ENCODE data around the gene DYNLT2.
"Not testable (repeated sequence)": the region's sequence is repeated elsewhere in the genome, so short reads cannot be mapped to it uniquely, and the experiment has no call there.

DYNLT2 gene

DNA sequence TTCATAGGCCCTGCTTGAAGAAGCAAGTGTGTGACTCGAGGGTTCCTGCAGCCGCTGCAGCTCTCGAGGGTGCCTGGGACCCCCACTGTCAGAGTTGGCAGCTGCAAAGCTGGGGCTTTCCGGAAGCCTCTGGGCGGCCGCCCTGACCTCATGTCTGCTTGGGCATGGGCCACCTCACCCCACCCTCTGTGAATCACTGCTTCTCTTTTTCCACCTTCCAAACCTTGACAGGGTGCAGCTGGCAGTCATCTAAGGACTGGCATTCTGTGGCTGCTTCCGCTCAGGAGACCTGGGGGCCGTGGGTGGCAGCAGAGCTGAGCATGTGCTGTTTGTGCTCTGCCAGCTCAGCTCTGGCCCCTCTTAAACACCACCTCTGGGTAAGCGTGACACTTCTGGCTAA is 32.0 kb upstream of the DYNLT2 start:
- no peak for DNase-seq

DNA sequence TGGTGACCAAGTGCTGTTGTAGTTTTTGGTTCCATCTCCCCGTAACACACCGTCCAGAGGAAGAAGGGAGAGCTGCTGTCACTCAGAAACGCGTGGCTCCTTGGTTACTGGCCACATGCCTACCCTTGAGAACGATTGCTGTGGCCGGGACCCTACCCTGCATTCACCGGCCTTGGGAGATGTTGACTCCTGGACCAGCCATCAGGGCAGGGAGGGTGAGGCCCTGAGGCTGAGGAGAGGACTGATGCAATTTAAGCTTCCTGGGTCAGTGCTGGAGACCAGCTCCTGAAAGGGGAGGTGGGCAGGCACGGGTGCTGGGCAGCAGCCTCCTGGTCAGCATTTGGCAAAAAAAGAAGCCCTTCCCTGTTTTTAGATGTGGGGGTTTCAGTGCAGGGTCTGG is 31.6 kb upstream of the DYNLT2 start:
- no peak for DNase-seq

DNA sequence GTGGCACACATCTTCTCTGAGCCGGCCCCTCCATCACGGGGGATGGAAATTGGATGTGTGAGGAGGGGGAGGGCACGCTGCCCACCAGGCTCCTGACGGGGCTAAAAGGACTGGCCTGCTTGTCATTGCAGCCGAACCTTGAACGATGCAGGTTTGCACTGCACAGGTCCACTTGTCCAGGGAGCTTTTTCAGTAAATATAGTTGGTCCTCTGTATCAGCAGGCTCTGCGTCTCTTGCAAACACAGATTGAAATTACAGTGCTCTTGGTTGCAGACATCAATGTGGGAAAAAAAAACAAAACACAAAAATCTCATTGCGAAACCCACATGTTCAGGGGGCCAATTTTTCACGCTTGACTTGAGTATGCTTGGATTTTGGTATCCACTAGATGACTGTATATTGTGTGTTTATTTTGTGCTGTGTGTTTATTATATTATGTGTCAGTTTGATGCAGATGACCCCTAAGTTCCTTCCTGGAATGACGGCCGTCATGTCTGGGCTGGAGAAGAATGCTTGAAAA is 29.3 kb upstream of the DYNLT2 start:
- no peak for DNase-seq

DNA sequence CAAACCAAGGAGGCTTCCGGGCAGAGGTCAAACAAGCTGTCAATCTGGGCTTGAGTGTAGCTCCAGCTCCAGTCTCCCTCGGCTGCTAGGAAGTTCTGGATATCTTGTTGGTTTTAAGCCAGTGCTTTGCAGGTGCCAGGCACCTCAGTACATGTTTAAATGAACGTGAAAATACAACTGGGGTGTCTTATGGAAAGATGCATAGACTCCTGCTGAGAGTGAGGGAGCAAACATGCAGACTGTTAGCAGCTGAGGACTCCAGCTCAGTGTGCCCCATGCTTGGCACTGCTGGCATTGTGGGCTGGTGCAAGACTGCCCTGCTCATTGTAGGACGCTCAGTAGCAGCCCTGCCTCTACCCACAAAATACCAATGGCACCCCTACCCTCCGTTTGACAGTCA is 28.5 kb upstream of the DYNLT2 start:
- no peak for DNase-seq

DNA sequence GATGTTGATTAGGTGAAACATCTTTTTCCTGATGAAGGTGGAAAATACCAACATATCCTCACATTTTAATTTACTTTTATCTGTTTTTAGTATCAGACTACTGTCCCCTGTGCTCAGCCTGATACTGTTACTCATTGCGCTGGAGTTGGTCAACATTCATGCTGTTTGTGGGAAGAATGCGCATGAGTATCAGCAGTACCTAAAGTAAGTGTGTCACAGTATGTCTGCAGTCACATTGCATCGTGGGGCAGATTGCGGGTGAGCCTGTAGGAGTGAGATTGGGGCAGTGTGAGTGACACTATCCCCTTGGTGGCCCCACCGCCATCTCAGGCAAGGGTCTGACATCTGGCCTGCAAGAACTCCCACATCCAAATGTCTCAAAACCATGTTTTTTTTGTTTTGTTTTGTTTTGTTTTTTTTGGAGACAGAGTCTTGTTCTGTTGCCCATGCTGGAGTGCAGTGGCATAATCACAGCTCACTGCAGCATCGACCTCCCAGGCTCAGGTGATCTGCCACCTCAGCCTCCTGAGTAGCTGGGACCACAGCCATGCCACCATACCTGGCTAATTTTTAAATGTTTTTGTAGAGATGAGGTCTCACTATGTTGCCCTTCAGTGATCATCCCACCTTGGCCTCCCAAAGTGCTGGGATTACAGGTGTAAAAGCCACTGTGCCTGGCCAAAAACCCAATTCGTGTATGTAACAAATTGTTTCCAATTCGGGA is 27.9 kb upstream of the DYNLT2 start:
- no peak for DNase-seq

DNA sequence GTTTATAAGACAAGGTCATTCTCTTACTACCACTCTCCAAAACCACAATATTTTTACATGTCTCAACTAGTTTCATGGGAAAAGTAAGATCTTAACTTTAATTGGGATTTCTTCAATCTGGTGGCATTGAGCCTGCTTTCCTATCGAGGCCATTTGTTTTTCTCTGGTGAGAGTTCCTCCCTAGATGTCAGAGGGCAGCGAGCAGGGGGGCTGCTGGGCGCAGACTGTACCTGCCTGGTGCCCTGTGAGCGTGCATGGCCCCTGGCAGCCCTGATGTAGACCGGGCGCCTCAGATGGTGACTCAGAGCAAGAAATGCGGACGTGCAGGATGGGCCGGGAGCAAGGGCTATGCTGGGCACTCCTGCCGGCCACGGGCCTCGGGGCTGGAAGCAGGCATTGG is 27.3 kb upstream of the DYNLT2 start:
- no peak for DNase-seq

DNA sequence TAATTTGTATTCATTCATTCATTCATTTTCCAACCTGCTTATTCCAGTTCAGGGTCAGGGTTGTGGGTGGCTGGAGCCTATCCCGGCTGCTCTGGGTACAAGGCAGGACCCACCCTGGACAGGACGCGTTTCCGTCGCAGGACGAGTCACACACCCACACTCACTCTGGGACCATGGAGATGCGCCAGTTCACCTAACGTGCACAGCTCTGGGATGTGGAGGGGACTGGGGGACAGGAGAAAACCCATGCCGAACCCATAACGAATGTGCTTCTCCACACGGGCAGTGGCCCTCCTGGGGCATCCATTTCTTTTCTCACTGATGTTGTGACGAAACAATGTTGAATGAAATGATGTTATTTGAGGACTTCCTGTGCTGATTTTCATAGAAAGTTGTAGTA is 26.5 kb upstream of the DYNLT2 start:
- DNase-seq: no peak

DNA sequence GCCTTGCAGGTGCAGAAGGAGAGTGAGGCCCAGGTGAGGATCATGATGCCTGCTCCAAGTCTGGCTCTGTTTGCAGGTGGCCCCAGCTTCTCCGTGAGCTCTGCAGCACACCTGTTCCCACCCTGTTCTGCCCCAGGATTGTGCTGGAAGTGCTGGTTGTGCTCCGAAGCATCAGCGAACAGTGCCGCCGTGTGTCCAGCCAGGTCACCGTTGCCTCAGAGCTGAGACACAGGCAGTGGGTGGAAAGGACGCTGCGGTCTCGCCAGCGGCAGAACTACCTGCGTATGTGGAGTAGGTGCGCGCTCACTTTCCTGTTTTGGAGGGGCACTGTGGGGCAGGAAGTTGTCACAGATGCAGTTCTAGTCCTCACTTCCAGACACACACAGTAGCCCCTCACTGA is 25.0 kb upstream of the DYNLT2 start:
- no peak for DNase-seq

DNA sequence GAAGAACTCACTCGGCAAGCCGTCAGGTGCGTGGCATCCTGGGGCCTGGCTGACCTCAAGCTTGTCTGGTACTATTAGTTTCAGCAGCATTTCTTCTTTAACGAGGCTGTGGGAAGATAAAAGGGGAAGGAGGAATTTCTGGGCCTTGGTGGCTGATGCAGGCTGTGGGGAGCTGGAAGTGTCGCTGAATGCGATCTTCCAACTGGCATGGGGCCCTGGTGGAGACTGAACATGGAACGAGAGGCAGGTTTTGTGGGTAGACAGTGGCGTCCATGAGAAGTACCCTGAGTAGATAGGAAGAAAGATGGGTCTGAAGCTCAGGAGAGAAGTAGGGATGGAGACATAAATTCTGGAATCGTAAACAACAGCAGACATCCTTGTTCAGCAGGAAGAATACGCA is 23.9 kb upstream of the DYNLT2 start:
- no peak for DNase-seq

DNA sequence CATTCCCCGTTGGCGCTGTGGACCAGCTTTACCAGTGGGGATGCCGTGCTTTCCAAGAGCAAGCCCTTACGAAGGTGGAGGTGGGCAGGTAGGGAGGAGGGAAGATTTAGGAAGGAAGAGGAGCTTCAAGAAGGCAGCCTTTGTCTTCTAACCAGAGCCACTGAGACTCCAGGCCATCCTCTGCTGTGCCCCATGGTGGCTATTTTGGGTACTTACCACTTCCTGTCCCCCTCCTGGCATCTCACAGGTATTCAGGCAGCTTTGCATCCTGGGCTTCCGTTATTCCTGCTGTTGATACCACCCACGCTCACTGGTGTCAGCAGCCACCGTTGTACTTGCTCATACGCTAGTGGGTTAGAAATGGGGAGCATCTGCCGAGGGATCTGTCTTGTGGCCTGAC is 23.0 kb upstream of the DYNLT2 start:
- no peak for DNase-seq

DNA sequence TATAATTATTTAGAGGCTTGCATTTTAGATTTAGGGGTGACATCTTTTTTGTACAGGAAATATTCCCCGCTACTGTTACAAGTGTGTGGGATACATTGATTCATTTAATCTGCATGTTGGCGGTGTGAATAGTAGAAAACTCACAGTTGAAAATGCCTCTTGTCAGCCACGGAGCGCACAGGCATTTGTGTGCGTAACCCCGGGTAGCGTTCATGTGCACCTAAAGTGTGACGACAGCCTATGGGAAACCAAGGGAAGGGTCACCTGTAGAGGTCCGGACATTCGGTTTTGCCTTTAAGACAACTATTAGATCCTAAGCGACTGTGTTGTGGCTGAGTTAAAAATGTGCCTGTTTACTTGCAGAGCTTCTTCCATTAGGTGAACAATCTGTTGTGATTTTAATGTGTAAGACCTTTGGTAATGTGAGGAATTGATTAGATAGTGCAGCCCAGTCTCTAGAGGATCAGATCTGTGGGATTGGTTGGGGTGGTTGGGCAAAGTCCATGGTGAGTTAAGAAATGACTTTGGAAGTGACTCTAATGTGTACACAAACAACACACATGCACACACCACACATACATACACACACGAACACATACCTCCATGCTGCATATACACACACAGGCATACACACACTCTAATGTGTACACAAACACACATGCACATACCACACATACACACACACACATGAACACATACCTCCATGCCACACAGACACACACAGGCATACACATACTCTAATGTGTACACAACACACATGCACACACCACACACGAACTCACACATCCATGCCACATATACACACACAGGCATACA is 15.8 kb upstream of the DYNLT2 start:
- DNase-seq: no peak

DNA sequence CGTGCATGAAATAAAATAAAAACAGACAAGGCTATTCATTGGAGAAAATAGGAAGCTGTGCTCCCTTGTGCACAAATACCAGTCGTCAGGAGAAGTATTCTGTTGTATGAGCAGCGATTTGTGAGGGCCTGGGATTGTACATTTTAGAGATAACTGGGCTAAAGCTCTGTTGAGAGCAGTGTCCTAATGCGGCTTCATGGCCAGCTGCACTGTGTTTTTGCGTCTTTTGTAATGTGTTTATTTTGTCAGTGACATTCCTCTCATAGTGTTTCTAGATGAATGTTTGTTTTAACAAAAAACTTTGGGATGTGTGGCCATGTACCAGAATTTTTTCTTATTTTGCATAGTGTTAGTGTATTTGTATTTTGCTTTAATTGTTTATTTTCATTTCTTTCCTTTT is 14.9 kb upstream of the DYNLT2 start:
- DNase-seq: no peak

DNA sequence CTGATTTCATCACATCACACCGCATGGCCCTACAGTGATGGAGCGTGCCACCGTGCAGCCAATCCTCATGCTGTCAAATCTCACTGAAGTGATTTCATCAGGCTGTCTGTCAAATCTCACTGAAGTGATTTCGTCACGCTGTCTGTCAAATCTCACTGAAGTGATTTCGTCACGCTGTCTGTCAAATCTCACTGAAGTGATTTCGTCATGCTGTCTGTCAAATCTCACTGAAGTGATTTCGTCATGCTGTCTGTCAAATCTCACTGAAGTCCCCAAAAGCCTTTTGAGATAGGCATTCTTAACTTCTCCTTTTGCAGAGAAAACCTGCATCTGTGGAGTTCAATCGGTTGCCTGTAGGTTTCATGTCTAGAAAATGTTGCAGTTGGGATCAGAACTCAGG is 14.4 kb upstream of the DYNLT2 start:
- not testable (repeated sequence) for DNase-seq

DNA sequence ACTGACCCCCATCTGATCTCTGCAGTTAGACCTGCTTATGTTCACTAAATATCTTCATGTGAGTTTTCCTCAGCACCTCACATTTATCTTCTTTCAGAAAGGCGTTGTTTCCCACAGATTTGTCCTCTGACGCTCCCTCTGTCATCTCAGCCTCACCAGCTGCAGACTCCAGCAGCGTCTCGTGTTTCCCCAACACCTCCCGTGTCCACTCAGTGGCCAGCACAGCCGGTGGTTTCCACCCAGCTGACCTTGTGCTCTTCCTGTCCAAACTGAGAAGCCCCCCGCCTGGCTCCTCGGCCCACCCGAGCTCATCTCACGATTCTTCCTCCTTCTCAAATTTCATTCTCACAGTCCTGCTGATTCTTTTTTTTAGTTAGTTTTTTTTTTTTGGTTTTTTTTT is 12.5 kb upstream of the DYNLT2 start:
- no peak for DNase-seq

DNA sequence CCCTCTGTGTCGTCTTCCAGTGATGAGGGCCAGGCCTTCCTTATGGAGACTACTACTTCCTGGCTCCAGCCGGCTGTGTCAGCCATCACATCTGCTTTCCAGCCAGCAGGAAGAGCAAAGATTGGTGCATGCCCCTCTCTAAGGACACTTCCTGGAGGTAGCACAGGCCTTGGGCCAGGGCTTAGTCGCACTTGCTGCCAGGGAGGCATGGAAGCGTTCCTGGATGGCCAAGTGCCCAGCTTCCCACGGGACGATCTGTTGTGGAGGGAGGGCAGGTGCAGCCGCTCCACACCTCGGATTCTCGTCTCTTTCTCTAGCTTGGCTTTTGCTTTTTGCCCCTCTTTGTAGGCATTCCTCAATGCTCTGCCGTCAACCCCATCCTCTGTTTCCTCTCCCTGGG is 11.9 kb upstream of the DYNLT2 start:
- DNase-seq: no peak

DNA sequence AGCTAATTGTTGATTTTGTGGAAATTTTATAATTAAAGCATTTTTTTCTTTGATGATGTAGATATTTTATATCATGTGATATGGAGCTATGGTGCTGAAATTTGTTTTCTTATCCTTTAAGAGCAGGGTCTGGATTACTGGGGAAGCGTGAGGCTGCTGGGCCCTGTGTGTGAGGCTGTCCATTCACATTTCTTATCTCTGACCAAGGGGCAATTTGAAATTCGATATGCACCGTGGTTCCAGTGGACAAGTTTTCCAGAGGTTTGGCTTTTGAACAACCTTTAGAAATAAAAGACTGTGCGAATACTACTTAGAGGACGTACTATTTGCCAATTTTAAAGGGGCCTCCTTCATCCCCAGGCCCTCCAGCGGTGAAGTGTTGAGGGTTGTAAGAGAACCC is 3.8 kb upstream of the DYNLT2 start:
- DNase-seq: no peak

DNA sequence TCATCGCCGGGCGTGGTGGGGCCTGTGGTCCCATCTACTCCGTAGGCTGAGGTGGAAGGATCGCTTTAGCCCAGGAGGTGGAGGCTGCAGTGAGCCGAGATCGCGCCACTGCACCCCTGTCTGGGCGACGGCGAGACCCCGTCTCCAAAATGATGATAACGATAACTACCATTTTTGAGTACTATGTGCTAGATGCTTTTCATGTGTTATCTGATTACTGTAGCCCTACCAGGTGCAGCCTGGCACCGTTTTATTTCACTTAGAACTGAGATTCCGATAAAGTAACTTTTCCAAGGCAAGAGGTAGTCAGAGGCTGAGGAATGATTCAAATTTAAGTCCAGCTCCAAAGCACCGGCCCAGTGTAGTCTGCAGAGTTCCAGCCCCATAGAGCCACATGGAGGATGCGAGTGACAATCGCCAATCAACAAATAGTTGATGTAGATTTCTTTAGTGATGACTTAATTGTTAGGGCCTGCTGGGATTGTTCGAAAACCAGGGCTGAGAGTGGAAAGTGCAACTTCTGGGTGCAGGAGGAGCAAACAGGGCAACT is 777 bp upstream of the DYNLT2 start:
- peak; percentile 6 to 8 for DNase-seq

DNA sequence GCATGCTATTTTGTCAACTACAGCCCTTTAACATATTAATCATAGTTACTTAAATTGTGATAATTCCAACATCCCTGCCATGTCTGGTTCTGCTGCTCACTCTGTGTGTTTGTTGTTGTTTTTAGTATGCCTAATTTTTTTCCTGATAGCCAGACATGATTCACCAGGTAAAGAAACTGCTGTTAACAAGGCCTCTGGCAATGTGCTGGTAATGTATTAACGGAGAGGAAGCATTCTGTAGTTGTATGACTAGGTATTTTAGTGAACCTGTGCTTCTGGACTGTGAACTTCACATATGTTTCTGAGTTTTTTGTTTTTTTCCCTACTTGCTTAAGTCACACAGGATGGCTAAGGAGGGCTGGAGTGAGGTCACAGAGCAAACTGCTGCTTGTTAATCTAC is 4.8 kb downstream of the DYNLT2 start:
- no peak for DNase-seq

DNA sequence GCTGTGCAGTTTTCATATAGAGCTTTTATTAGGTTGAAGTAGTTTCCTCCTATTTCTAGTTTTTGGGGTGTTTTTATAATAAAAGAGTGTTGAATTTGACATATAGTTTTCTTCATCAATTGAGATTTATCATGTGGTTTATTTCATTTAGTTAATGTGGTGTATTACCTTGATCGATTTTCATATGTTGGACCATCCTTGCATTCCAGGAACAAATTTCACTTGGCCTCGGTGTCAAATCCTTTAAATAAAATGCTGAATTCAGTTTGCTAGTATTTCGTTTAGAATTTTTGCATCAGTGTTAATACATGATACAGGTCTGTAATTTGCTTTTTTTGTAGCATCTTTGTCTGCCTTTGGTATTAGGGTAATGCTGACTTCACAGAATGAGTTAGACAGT is 6.0 kb downstream of the DYNLT2 start:
- no peak for DNase-seq

DNA sequence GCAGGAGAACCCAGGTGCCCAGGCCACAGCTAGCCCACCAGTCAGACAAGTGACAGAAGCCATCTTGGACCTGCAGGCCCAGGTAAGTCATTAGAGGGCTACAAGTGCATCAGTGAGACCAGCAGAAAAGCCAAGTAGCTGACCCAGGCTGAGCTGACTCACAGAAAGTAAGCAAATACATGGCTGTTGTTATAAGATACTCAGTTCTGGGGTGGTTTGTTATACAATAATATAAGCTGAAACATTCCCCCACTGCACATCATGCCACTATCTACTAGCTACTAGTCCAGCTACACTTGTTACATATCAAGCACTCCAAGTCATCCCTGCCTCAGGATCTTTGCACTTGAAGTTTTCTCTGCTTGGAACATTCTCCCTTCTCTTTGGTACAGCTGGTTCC is 10.0 kb downstream of the DYNLT2 start:
- DNase-seq: no peak

DNA sequence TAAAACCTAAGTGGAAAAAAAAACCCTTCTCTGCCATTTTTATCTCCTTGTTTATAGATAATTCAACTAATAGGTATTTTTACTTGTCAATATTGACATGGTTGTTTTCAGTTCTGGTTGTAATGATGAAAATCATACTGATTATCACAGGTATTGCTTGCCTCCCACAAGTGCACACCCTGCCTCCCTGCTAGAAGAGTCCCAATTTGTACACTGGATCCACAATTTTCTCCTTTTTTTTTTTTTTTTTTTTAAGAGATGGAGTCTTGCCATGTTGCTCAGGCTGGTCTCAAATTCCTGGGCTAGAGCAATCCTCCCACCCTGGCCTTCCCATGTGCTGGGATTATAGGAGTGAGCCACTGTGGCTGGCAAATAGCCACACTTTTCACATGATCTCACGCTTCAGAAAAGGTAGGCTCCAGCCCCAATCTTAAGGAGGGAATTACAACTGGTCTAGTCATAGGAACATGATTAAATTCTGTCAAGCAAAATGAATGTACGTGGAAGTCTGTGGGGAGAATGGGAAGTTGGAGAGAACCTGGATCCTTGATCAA is 12.3 kb downstream of the DYNLT2 start:
- DNase-seq: no peak

DNA sequence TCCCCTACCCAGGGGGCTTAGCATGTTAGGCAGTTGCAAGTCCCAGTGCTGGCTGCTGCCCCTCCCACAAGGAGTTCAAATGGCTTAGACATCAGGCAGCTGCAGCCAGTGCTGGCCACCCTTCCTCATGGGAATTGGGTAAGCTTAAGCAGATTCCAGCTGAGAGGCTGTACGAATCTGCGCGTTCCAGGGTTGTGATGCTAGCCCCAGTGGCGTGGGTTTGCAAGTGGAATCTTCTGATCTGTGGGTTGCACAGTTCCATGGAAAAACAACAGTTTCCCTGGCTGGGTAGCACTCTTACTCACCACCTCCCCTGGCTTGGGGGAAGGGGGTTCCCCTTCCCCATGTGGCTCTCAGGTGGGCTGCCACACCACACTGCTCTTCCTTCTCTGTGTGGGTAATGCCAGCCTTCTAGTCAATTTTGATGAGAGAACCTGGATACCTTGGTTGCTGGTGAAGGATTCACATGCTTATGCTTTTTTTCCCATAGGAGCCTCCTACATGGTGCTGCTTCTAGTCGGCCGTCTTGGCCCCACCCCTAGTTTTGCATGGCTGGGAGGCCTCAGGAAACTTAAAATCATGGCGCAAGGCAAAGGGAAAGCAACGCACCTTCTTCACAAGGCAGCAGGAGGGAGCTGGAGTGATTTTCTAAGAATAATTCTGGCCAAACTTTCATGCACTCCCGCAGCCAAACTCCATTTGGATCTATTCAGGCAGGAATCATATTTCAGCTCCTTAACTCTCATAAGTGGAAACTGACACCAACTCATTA is 13.0 kb downstream of the DYNLT2 start:
- DNase-seq: no peak

DNA sequence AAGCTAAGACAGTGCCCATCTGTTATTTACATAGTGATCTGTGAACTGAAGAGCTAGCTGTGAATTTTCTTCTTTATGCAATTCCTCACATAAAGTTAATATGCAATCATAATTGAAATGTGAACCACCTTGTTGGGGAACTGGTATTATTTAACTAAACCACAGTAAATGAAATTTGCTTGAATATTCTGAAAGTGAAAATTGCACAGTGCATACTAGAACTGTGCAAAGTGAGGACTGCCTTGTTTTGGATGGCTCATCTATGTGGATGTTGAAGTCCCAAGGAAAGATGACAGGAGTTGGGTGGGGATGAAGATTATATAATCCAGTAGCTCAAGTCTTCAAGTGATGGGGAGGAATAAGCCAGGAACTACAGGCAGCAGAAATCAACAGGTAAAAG is 21.4 kb downstream of the DYNLT2 start:
- no peak for DNase-seq
